ENCODE measurements around the gene TBC1D22B.

Gene TBC1D22B

GRCh38 chr6:37366910-37367309, 109.3 kb downstream of the TBC1D22B start:
- H3K9me3 Mint-ChIP-seq = no peaks in the 10 kb centered on the region
- no peak for DNase-seq (ENCODE audit: low spot score)
- H3K27me3 Mint-ChIP-seq (ENCODE audit: low read depth) = no peaks in the 10 kb centered on the region
- peaks cover 9% of the 10 kb centered on the region for H3K4me1 Mint-ChIP-seq (ENCODE audit: low read depth)
- H3K27ac Mint-ChIP-seq = no peak overlapping the region
- no peak overlapping the region for H3K4me3 Mint-ChIP-seq
- H3K36me3 Mint-ChIP-seq (ENCODE audit: low read depth) = peaks cover 25% of the 10 kb centered on the region

- H3K36me3 Mint-ChIP-seq (ENCODE audit: low read depth) = peaks cover 21% of the 10 kb centered on the region
- no peak for DNase-seq (ENCODE audit: low spot score)
- H3K27ac Mint-ChIP-seq = no peak overlapping the region
- no peaks in the 10 kb centered on the region for H3K27me3 Mint-ChIP-seq (ENCODE audit: low read depth)
- H3K9me3 Mint-ChIP-seq = no peaks in the 10 kb centered on the region
- H3K4me1 Mint-ChIP-seq (ENCODE audit: low read depth) = peaks cover 9% of the 10 kb centered on the region
- no peak overlapping the region for H3K4me3 Mint-ChIP-seq
These were observed 111.4 kb downstream of the TBC1D22B start for GRCh38 chr6:37368961-37369320.

GRCh38 chr6:37369321-37370201, 112.0 kb downstream of the TBC1D22B start:
- no peaks in the 10 kb centered on the region for H3K9me3 Mint-ChIP-seq
- H3K36me3 Mint-ChIP-seq (ENCODE audit: low read depth) = peaks cover 26% of the 10 kb centered on the region
- no peak for DNase-seq (ENCODE audit: low spot score)
- H3K27ac Mint-ChIP-seq = no peak overlapping the region
- no peak overlapping the region for H3K4me3 Mint-ChIP-seq
- H3K4me1 Mint-ChIP-seq (ENCODE audit: low read depth) = peaks cover 9% of the 10 kb centered on the region
- no peaks in the 10 kb centered on the region for H3K27me3 Mint-ChIP-seq (ENCODE audit: low read depth)

GRCh38 chr6:37371154-37372083, 113.8 kb downstream of the TBC1D22B start:
- Mint-ChIP-seq H3K36me3 (ENCODE audit: low read depth) (peaks cover 26% of the 10 kb centered on the region), H3K27ac (no peak overlapping the region)
- no peak for DNase-seq (ENCODE audit: low spot score)

GRCh38 chr6:37372116-37372515, 114.5 kb downstream of the TBC1D22B start:
- H3K36me3 Mint-ChIP-seq (ENCODE audit: low read depth) = peaks cover 26% of the 10 kb centered on the region
- H3K9me3 Mint-ChIP-seq = no peaks in the 10 kb centered on the region
- H3K27ac Mint-ChIP-seq = no peak overlapping the region
- no peaks in the 10 kb centered on the region for H3K27me3 Mint-ChIP-seq (ENCODE audit: low read depth)
- DNase-seq (ENCODE audit: low spot score) = no peak
- H3K4me3 Mint-ChIP-seq = no peak overlapping the region
- H3K4me1 Mint-ChIP-seq (ENCODE audit: low read depth) = peaks cover 9% of the 10 kb centered on the region

More at GRCh38 chr6:37371154-37372083, 113.8 kb downstream of the TBC1D22B start:
- Mint-ChIP-seq H3K4me1 (ENCODE audit: low read depth) (peaks cover 9% of the 10 kb centered on the region), H3K9me3 (no peaks in the 10 kb centered on the region), H3K4me3 (no peak overlapping the region), H3K27me3 (ENCODE audit: low read depth) (no peaks in the 10 kb centered on the region)

GRCh38 chr6:37373822-37374471, 116.4 kb downstream of the TBC1D22B start:
- no peaks in the 10 kb centered on the region for H3K27me3 Mint-ChIP-seq (ENCODE audit: low read depth)
- H3K27ac Mint-ChIP-seq = no peak overlapping the region
- H3K4me3 Mint-ChIP-seq = no peak overlapping the region
- no peak for DNase-seq (ENCODE audit: low spot score)
- H3K9me3 Mint-ChIP-seq = no peaks in the 10 kb centered on the region
- H3K4me1 Mint-ChIP-seq (ENCODE audit: low read depth) = peaks cover 4% of the 10 kb centered on the region
- peaks cover 23% of the 10 kb centered on the region for H3K36me3 Mint-ChIP-seq (ENCODE audit: low read depth)

- Mint-ChIP-seq H3K27me3 (ENCODE audit: low read depth) (no peaks in the 10 kb centered on the region), H3K4me1 (ENCODE audit: low read depth) (no peaks in the 10 kb centered on the region), H3K9me3 (no peaks in the 10 kb centered on the region), H3K36me3 (ENCODE audit: low read depth) (peaks cover 14% of the 10 kb centered on the region), H3K27ac (no peak overlapping the region), H3K4me3 (no peak overlapping the region)
- no peak for DNase-seq (ENCODE audit: low spot score)
These were observed 117.8 kb downstream of the TBC1D22B start for GRCh38 chr6:37375376-37375775.

GRCh38 chr6:37376078-37376743, 118.6 kb downstream of the TBC1D22B start:
- no peak overlapping the region for H3K27ac Mint-ChIP-seq
- H3K4me3 Mint-ChIP-seq = no peak overlapping the region
- no peaks in the 10 kb centered on the region for H3K4me1 Mint-ChIP-seq (ENCODE audit: low read depth)
- H3K36me3 Mint-ChIP-seq (ENCODE audit: low read depth) = peaks cover 13% of the 10 kb centered on the region
- DNase-seq (ENCODE audit: low spot score) = no peak
- no peaks in the 10 kb centered on the region for H3K27me3 Mint-ChIP-seq (ENCODE audit: low read depth)
- no peaks in the 10 kb centered on the region for H3K9me3 Mint-ChIP-seq

GRCh38 chr6:37381579-37381978, 124.0 kb downstream of the TBC1D22B start:
- H3K27me3 Mint-ChIP-seq (ENCODE audit: low read depth) = no peaks in the 10 kb centered on the region
- DNase-seq (ENCODE audit: low spot score) = peak; percentile 10
- H3K36me3 Mint-ChIP-seq (ENCODE audit: low read depth) = peaks cover 24% of the 10 kb centered on the region
- H3K27ac Mint-ChIP-seq = no peak overlapping the region
- H3K4me3 Mint-ChIP-seq = no peak overlapping the region
- H3K9me3 Mint-ChIP-seq = no peaks in the 10 kb centered on the region
- no peaks in the 10 kb centered on the region for H3K4me1 Mint-ChIP-seq (ENCODE audit: low read depth)
